A673 (cell line): Measurements from ENCODE around the gene PIGW. TPM values are rescaled to one million over a fixed set of nuclear protein-coding genes. Genes with fewer than 3 reads are reported as not detected.

ENCODE experiments used
- BruUV-seq: library from RNA; stranded (reverse); fragments of 400-500 nt; replicated peaks from 2 replicates; lab custom pipeline; 2021; lab: Mats Ljungman, UMichigan
- CTCF ChIA-PET: fragments of 300-600 bp; sonication (Branson Sonifier 250); formaldehyde crosslinking; loops from one replicate; lab custom pipeline; 2022; ENCODE audit warnings: antibody characterized with exemption; lab: Charles Lee
- POLR2A ChIA-PET: fragments of 300-600 bp; sonication (Branson Sonifier 250); formaldehyde crosslinking; loops from one replicate; lab custom pipeline; 2022; ENCODE audit warnings: antibody characterized with exemption; ENCODE audit not compliant: low non-redundant PET; lab: Charles Lee
- DNase-seq: peaks from one replicate; pipeline ENCODE4 v3.0.0-alpha.2; 2015; ENCODE audit warnings: low spot score
- H3K27ac ChIP-seq: fragments of 200-600 bp; sonication (generic); 2 replicates; pipeline ENCODE4 v1.5.1; 2016; ENCODE audit warnings: mixed run types, low read depth, mild to moderate bottlenecking, mixed read lengths, antibody characterized with exemption, low read length; ENCODE audit not compliant: poor library complexity, severe bottlenecking
- H3K27me3 ChIP-seq: fragments of 200-600 bp; sonication (generic); replicated peaks from 2 replicates; pipeline ENCODE4 v1.6.1; 2017; ENCODE audit warnings: mixed run types, low read depth, mild to moderate bottlenecking, mixed read lengths, antibody characterized with exemption, low read length; ENCODE audit not compliant: insufficient read depth, poor library complexity
- H3K36me3 ChIP-seq: fragments of 200-600 bp; sonication (generic); 2 replicates; pipeline ENCODE4 v1.6.1; 2016; ENCODE audit warnings: mixed run types, mild to moderate bottlenecking, mixed read lengths, antibody characterized with exemption, low read length; ENCODE audit not compliant: insufficient read depth, poor library complexity, severe bottlenecking
- H3K4me1 ChIP-seq: fragments of 200-600 bp; sonication (generic); 2 replicates; pipeline ENCODE4 v1.6.1; 2017; ENCODE audit warnings: mixed run types, mild to moderate bottlenecking, mixed read lengths, antibody characterized with exemption, low read length; ENCODE audit not compliant: insufficient read depth, poor library complexity, severe bottlenecking
- H3K4me3 ChIP-seq: fragments of 200-600 bp; sonication (generic); 2 replicates; pipeline ENCODE4 v1.5.1; 2016; ENCODE audit warnings: low read depth, mixed run types, mild to moderate bottlenecking, mixed read lengths, low read length; ENCODE audit not compliant: poor library complexity, severe bottlenecking
- H3K9me3 ChIP-seq: fragments of 200-600 bp; sonication (generic); 2 replicates; pipeline ENCODE4 v1.6.1; 2016; ENCODE audit warnings: mixed run types, low read depth, mild to moderate bottlenecking, mixed read lengths, antibody characterized with exemption, low read length; ENCODE audit not compliant: poor library complexity, severe bottlenecking
- EZH2 ChIP-seq: fragments of 200-600 bp; sonication (generic); IDR thresholded peaks from 2 replicates; pipeline ENCODE4 v1.6.1; 2017; ENCODE audit warnings: borderline replicate concordance, low read depth, mild to moderate bottlenecking, mixed read lengths, antibody characterized with exemption, low read length; ENCODE audit not compliant: poor library complexity, severe bottlenecking
- intact Hi-C: fragments of 100-400 bp; cut with micrococcal nuclease; formaldehyde crosslinking; loops from one replicate; pipeline ENCODE4 v1.10.0; 2022; ENCODE audit not compliant: unreplicated experiment
- total RNA-seq: library from RNA; stranded (reverse); gene quantifications from 2 replicates; pipeline ENCODE4 v1.2.3, GENCODE V29; 2021
- TF ChIP-seq, protein P1 (sequence below): fragments of 300-800, 200-600 bp; sonication (generic); conservative IDR thresholded peaks from 2 replicates; pipeline ENCODE4 v1.5.1; 2017; ENCODE audit warnings: low read depth, mild to moderate bottlenecking, antibody characterized with exemption, low read length, moderate library complexity, mixed read lengths

PIGW gene
- total RNA-seq, 1 experiment from 2014 or later, result 10.3 TPM

GRCh38 chr17:36533935-36534839 is 600 bp upstream of the PIGW start:
- H3K27ac ChIP-seq, result peak overlapping the region; percentile 92
- H3K4me1 ChIP-seq, result peaks cover 4% of the 10 kb centered on the region
- intact Hi-C loops, result no loop called here
- BruUV-seq, result no TSS peak
- DNase-seq, result peak; percentile 70
- TF ChIP-seq, protein P1, sequence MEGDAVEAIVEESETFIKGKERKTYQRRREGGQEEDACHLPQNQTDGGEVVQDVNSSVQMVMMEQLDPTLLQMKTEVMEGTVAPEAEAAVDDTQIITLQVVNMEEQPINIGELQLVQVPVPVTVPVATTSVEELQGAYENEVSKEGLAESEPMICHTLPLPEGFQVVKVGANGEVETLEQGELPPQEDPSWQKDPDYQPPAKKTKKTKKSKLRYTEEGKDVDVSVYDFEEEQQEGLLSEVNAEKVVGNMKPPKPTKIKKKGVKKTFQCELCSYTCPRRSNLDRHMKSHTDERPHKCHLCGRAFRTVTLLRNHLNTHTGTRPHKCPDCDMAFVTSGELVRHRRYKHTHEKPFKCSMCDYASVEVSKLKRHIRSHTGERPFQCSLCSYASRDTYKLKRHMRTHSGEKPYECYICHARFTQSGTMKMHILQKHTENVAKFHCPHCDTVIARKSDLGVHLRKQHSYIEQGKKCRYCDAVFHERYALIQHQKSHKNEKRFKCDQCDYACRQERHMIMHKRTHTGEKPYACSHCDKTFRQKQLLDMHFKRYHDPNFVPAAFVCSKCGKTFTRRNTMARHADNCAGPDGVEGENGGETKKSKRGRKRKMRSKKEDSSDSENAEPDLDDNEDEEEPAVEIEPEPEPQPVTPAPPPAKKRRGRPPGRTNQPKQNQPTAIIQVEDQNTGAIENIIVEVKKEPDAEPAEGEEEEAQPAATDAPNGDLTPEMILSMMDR, result peak; percentile 51
- no peak for TF ChIP-seq EZH2
- H3K27me3 ChIP-seq, result no peaks in the 10 kb centered on the region
- H3K36me3 ChIP-seq, result peaks cover 8% of the 10 kb centered on the region
- H3K4me3 ChIP-seq, result peak overlapping the region; percentile 62
- no peaks in the 10 kb centered on the region for H3K9me3 ChIP-seq
- POLR2A ChIA-PET, result no interaction called here
- CTCF ChIA-PET, result no interaction called here

DNA sequence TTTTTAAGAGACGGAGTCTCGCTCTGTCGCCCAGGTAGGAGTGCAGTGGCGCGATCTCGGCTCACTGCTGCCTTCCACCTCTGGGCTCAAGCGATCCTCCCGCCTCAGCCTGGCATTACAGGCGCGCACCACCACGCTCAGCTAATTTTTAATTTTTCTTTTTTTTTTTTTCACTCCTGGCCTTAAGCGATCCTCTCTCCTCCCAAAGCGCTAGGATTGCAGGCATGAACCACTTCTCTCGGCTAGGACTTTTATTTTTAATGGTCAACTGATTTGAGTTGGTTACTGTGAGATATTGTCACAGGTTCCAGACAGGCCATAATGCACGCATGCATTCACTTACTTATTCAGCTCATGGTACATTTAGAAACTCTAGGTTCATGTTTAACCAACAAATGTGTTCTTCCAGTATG is 888 bp downstream of the PIGW start:
- no peaks in the 10 kb centered on the region for H3K9me3 ChIP-seq
- peaks cover 4% of the 10 kb centered on the region for H3K4me1 ChIP-seq
- CTCF ChIA-PET, result no interaction called here
- TSS peak; percentile 65 for BruUV-seq
- H3K27me3 ChIP-seq, result no peaks in the 10 kb centered on the region
- TF ChIP-seq, protein P1, result no peak
- TF ChIP-seq EZH2, result no peak
- no peak for DNase-seq
- intact Hi-C loops, result no loop called here
- peak overlapping the region; percentile 92 for H3K27ac ChIP-seq
- POLR2A ChIA-PET, result interaction anchor here (0.6 kb wide), 1 partner anchor 14 kb away, joined by 4 read pairs; no protein-coding TSS in a partner anchor
- H3K4me3 ChIP-seq, result peak overlapping the region; percentile 62
- peaks cover 8% of the 10 kb centered on the region for H3K36me3 ChIP-seq

DNA sequence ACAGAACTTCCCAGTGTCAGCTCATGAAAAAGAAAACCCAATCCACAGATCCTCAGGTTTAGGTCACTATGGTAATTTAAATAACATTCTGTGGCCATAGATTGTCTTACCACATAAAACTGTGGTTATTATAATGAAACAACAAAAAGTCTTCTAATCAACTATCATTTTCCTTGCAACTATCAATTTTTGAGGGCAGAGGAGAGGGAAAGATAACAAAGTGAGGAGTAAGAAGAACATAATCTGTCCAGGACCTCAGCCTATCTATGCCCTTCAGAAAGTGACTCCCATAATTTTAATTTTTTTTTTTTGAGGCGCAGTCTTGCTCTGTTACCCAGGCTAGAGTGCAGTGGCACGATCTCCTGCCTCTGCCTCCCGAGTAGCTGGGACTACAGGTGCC is 5.9 kb downstream of the PIGW start:
- Histone ChIP-seq H3K4me3 (no peak overlapping the region), H3K9me3 (no peaks in the 10 kb centered on the region), H3K36me3 (no peaks in the 10 kb centered on the region), H3K27ac (no peak overlapping the region), H3K4me1 (no peaks in the 10 kb centered on the region), H3K27me3 (no peaks in the 10 kb centered on the region)
- ChIA-PET POLR2A (no interaction called here), CTCF (no interaction called here)
- intact Hi-C loops, result no loop called here
- BruUV-seq, result no TSS peak
- DNase-seq, result no peak
- TF ChIP-seq EZH2, result no peak
- TF ChIP-seq, protein P1, result no peak
